Hematopoietic multipotent progenitor cell treated with erythropoietin and hydrocortisone succinate and interleukin-3 and kit ligand, for 17 days (in vitro differentiated cells): ENCODE results near the gene LPCAT1.
"Not testable (repeated sequence)": the region's sequence is repeated elsewhere in the genome, so short reads cannot be mapped to it uniquely, and the experiment has no call there.

ENCODE experiments used
- DNase-seq: peaks from one replicate; pipeline ENCODE4 v3.0.0-alpha.2; 2015; ENCODE audit warnings: low spot score

Gene LPCAT1

DNA sequence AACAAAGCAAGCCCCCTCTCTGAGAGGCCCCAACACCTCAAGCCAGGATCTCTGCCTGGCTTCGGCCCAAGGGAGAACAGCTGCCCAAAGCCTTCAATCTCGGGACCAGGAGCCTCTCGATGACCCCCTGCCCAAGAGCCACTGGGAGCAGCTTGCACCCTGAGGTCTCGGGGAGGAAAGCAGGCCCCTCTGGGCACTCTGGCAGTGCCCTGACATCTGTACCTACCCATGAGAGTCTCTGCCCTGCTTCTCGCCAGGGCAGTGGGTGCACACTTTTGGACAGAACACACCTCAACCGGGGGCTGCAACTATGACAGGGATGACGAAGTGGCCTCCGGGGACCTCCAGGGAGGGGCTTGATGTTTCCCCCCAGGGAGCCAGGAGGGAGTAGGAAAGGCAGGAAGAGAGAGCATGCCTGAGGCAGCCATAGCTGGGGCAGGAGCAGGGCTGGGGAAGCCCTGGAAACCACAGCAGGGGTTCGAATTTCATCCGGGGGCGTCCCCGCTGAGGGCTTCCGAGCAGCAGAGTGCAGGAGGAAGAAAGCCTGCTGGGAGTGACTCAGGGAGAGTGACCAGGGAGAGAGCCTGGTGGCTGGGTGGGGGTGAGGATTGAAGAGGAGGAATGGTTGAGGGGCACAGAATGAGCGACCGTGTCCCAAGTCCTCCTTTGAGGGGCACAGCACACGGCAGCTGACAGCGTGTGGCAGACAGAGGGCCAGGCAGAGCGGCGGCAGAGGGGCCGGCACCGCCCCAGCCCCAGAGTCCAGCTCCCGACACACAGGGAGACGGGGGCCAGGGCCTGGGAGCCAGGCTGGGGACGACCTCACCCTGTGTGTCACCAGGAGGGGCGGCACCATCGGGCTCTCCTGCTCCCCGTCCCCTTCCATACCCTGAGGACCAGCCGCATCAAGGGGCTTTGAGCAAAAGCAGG is 1.8 kb downstream of the LPCAT1 start:
- DNase-seq: no peak

DNA sequence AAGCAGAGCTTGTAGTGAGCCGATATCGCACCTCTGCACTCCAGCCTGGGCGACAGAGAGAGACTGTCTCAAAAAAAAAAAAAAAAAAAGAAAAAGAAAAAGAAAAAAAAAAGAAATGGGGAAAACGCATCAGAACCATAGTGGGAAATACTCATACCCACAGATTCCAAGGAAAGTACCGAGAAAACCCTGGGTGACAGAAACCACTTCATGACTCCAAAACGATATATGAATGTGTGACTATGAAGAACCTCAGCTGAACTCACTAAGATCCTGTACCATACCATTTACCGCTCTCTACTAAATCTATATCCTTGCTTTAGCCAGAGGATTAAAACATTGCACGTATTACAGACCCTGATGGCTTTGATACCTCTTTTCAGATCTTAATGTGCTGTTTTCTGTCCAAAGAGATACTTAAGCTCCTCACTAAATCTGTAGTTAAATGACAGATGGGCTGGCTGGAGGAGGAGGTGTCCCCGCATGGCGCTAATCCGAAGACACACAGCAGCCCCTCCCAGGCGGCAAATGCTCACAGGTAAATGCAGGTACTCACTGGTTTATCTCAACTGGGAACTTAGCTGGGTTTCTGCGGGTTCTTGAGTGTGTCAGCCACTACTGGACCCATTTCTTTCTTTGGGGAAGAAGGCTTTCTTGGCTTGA is 2.8 kb downstream of the LPCAT1 start:
- no peak for DNase-seq

DNA sequence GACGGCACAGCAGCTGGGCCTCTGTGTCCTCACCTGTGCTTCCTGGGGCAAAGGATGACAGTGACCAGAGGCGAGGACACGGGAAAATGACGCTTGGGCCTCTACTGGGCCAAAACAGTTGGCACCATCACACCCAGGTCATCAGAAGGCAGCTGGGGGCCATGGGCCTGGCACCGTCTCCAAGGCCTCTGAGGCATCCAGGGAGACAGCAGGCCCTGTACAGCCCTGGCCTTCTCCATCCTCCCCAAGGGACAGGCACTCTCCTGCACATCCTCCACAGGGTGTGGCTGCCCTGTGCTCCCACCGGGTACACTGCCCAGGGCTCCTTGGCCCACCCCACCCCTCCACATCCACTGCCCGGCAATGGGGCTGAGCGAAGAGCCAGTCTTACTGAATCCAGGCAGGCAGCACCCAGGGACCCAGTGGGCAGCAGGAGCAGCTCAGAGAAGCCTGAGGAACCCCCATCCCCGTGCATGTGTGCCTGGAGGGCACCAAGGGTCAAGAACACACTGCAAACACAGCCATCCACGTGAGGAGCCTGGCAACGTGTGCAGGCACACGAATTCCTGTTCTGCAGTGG is 4.0 kb downstream of the LPCAT1 start:
- DNase-seq: no peak

- DNase-seq: no peak
These were observed 5.9 kb downstream of the LPCAT1 start for GRCh38 chr5:1517838-1518237.

DNA sequence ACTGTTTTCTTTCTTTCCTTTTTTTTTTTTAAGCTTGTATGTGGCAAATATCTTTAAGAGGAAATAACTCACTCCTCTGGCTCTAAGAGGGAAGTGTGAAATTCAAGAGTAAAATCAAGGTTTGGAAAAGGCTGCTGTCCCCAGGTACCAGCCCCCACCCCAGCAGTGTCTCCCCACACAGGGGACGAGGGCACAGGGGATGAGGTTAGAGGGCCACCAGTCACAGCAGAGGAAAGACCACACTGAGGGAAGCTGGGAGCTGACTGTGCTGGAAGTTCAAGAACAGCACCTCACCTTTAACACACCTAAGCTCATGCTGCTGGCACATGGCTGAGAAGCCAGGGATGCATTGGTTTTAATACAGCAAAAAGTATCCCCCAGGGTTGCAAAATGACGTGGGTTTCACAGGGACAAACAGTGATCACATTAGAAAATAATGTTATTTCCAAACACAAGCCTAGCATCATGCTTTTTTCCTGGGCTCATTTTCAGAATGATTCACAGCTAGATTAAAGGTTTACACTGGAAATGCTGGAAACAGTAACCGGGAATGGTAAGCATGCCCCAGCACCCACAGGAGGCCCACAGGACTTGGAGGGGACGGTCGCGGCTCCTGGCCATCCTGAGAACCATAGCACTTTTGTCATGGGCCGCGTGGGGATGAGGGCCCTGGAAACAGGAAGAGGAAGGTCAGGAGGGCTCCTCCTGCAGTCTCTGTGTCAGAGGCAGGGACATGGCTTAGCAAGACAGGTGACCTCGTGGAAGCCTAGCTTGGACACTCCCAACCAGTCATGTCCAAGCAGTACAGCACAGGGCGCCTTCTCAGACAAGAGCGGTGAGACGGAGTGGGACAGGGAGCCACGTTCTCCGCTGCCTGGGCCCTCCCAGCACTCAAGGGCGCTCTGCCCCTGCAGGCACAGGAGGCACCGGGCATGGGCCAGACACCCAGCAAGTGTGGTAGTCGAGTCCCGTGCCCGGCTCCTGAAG is 6.9 kb downstream of the LPCAT1 start:
- DNase-seq: no peak

GRCh38 chr5:1515921-1516571 is 7.7 kb downstream of the LPCAT1 start:
- no peak for DNase-seq

GRCh38 chr5:1515311-1515920 is 8.3 kb downstream of the LPCAT1 start:
- no peak for DNase-seq

GRCh38 chr5:1514819-1515310 is 8.9 kb downstream of the LPCAT1 start:
- DNase-seq: not testable (repeated sequence)

- no peak for DNase-seq
These were observed 9.5 kb downstream of the LPCAT1 start for GRCh38 chr5:1514027-1514818.

GRCh38 chr5:1513326-1514026 is 10.3 kb downstream of the LPCAT1 start:
- no peak for DNase-seq

DNA sequence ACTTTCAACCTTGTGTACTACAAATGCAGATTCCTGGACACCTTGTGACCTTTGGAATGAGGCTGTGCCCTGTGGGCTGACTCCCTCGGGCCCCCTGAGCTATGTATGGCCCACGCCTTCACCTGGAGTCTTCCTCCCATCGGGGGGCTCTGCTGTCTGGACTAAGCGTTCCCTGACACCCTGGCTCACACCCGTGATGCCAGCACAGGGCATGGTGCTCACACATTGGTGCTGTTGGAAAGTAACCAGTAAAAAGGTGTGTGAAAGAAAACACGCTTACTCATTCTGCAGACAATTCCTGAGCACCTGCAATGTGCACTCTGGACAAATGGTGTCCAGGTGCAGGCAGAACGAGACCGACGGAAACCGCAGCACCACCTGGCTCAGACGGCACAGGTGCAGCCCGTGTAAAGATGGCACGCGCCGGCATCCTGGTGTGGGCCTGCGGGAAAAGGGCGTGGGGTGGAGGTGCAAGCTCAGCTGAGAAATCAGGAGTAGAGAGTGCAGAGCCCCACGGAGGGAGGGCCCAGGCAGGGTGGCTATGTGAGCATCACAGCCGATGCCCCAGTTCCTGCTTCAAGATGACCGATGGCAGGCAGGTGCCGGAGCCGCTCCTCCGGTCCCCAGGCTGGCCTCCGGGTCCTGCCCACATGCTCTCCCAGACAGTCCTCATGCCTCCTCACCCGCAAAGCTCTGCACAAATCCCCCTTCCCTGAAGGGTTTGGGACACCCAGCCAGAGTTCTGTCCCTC is 11.0 kb downstream of the LPCAT1 start:
- DNase-seq: no peak

GRCh38 chr5:1511651-1512540 is 11.9 kb downstream of the LPCAT1 start:
- DNase-seq: no peak

DNA sequence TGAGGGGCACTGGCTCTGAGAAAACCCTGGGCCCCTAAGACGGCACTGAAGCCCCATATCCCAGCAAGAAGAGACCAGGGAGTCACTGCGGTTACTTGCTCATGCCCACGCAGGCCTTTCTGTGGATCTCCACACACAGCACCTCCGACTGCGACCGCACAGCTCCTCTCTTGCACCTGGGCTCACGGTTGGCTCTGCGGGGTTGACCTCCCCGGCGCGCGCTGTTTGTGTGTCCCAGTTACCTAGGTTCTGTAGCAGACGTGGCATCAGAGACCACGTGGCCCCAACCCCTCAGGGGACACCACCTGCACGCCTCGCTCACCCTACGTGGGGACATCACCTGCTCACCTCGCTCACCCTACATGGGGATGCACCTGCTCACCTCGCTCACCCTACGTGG is 12.7 kb downstream of the LPCAT1 start:
- no peak for DNase-seq

DNA sequence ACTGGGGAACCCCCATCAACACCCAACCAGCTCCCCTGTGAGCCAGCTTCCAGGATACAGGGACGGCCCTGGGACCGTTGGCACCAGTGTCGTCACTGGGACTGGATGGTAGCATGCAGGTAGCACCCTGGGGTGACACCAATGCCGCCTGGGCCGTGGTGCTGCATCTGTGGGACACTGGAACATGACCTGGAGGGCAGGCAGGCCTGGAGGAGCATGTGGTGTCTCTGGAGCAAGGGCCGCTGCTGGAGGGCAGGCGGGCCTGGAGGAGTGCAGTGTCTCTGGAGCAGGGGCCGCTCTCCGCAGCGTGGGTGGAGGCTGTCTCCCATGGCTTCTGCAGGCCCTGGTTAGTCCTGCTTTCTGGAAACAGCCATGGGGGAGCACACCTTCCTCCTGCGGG is 13.1 kb downstream of the LPCAT1 start:
- DNase-seq: no peak

DNA sequence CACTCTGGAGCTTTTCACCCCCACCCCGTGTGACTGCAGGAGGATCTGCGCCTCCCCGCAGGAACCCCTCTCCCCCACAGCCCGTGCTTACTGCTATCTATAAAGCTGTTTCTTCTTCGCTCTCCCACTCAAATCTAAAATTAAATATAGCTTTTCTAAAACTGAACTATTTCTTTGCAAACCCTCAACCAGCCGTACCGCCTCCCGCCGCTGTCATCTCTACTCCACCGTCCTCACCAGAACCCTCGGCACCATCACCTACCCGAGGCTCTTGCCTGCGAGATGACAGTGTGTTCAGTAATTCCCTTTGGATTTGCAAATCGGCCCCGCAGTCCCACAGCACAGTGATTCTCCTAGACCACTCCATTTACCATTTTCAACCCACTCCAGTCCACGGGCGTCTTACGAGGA is 13.6 kb downstream of the LPCAT1 start:
- no peak for DNase-seq

DNA sequence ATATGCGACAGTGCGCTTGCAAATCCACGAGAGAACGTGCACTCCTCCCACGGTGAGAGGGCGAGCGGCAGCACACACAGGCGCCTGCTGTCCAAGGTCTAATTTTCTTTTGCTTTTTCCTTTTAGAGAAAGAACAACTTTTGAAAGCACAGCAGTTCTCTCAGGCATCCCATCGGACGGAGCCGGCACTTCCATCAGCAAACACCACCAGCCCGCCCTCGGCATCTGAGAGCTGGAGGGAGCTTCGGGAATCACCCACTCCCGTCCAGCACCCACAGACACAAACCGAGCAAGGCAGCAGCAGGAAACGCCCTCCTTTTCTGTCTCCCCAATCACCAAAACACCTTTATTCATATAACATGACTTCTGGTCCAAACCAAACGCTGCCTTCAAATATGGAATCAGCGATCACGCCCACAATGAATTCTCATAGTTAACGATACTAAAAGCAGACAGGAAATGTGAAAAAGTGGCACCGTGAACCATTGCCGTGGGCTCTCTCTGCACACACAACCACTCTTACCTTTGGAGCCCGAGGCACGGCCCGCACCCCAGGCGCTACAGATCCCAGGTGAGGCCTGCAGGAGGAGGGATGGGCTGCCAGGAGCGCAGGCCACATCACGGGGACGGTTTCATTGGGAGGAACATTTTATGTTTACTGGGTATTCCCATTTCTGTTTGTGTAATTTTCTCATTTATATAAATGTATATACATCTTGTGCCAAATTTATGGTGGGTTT is 14.2 kb downstream of the LPCAT1 start:
- DNase-seq: no peak
